ENCODE results near the gene PRICKLE3.
A peak's percentile ranks its signal among the peaks of the same experiment; 100 is the strongest.
"Not testable (repeated sequence)": the region's sequence is repeated elsewhere in the genome, so short reads cannot be mapped to it uniquely, and the experiment has no call there.

The PRICKLE3 gene

DNA sequence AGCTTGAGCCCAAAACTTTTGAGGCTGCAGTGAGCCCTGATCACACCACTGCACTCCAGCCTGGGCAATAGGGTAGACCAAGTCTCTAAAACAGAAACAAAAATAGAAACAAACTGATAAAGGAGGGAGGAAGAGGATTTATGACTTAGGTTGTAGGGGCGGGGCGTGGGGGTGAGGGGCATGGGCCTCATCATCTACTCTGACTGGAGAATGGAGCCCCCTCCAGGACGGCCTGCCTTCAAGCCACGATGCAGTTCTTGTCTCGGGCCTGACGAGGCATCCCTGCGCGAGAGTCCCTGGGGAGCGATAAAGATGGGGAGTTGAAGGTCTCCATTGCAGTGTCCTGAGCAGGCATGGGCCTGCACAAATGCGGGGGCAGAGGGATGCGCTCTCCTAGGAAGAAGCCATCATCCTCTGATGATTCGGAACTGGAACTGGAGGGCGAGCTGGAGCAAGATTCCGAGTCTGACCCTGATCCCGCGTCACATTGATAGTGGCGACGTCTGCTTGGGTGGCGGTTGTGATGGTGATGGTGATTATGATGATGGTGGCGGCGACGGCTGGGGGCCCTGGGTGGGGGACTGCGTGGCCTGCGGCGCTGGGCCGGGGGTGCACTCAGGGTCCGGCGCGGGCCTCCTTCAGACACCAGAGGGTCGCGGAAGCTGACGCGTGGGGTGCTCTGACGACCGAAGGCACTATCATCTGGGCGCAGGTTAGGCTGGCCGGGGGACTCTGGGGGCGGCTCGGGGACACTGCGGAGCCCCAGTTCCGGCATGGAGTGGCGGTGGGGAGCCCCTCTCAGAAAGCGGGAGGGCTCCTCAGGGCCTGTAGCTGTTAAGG is 10.5 kb downstream of the PRICKLE3 start:
- no peaks in the 10 kb centered on the region for H3K9me3 ChIP-seq (ENCODE audit: control insufficient read depth, low read length)
- peaks cover 9% of the 10 kb centered on the region for H3K36me3 ChIP-seq (ENCODE audit: control insufficient read depth, insufficient read depth, low read length)
- H3K9ac ChIP-seq (ENCODE audit: low read length), result no peak overlapping the region
- H3K4me3 ChIP-seq (ENCODE audit: low read length), result no peak overlapping the region
- H3K27me3 ChIP-seq (ENCODE audit: control insufficient read depth, insufficient read depth, low read length), result no peaks in the 10 kb centered on the region
- peaks cover 37% of the 10 kb centered on the region for H3K4me1 ChIP-seq (ENCODE audit: control insufficient read depth, insufficient read depth, low read length)

DNA sequence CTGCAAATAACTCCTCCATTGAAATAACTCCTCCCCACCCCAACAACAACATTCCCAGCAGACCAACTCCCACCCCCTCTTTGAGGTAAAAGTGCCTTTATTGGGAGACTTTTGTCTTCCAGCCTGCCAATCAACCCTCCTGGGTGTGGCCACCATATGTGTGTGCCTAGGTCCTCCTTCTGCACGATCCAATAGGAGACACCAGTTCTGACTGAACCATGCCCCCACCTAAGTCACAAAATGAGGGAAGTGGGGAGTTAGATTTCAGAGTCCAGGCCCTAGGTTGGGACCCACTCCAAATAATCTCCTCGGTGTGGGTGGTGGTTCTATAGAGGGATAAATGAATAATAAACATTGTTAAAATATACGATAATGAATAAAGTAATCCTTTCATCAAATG is 11.4 kb downstream of the PRICKLE3 start:
- H3K36me3 ChIP-seq (ENCODE audit: control insufficient read depth, insufficient read depth, low read length), result peaks cover 9% of the 10 kb centered on the region
- H3K9me3 ChIP-seq (ENCODE audit: control insufficient read depth, low read length), result no peaks in the 10 kb centered on the region
- H3K9ac ChIP-seq (ENCODE audit: low read length), result no peak overlapping the region
- no peaks in the 10 kb centered on the region for H3K27me3 ChIP-seq (ENCODE audit: control insufficient read depth, insufficient read depth, low read length)
- H3K4me3 ChIP-seq (ENCODE audit: low read length), result no peak overlapping the region
- peaks cover 37% of the 10 kb centered on the region for H3K4me1 ChIP-seq (ENCODE audit: control insufficient read depth, insufficient read depth, low read length)

DNA sequence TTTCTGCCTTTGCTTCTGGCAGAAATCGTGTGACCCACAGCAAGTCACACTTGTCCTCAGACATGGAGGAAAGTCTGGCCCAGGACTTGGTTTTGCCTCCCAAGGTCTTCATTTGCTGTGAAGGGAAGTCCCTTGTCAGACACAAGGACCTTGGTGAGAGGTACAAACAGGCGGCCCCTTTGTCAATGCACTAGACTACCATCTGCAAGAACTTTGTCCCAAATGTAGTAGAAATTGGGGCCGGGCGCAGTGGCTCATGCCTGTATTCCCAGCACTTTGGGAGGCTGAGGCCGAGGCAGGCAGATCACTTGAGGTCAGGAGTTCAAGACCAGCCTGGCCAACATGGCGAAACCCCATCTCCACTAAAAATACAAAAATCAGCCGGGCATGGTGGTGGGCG is 12.6 kb downstream of the PRICKLE3 start:
- peaks cover 32% of the 10 kb centered on the region for H3K4me1 ChIP-seq (ENCODE audit: control insufficient read depth, insufficient read depth, low read length)
- not testable (repeated sequence) for H3K4me3 ChIP-seq (ENCODE audit: low read length); H3K9ac ChIP-seq (ENCODE audit: low read length); H3K36me3 ChIP-seq (ENCODE audit: control insufficient read depth, insufficient read depth, low read length); H3K9me3 ChIP-seq (ENCODE audit: control insufficient read depth, low read length); H3K27me3 ChIP-seq (ENCODE audit: control insufficient read depth, insufficient read depth, low read length)

DNA sequence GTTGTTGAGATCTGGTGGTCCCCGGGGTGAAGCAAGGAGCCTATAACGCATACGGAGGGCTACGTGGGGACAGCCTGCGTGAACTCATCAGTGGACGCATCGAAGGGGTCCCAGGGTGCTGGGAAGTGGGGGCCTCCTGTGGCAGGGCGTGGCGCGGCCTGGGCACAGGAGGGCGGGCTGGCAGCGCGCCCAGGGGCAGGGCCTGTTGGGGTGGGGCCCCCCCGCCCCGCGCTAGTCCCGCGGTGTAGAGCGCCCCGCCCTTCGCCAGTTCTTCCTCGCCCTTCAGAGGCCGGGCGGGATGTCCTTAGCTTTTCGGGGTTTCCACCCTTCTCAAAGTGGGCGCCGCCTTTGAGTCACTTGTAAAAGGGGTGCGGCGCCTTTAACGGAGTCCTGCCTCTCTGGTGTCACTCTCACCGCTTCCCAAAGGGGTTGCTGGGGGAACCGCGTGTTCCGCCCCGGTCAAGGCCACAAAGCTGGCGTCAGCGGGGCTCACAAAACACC is 13.8 kb downstream of the PRICKLE3 start:
- peaks cover 30% of the 10 kb centered on the region for H3K4me1 ChIP-seq (ENCODE audit: control insufficient read depth, insufficient read depth, low read length)
- H3K4me3 ChIP-seq (ENCODE audit: low read length), result peak overlapping the region; percentile 19
- peaks cover 9% of the 10 kb centered on the region for H3K36me3 ChIP-seq (ENCODE audit: control insufficient read depth, insufficient read depth, low read length)
- no peaks in the 10 kb centered on the region for H3K27me3 ChIP-seq (ENCODE audit: control insufficient read depth, insufficient read depth, low read length)
- no peaks in the 10 kb centered on the region for H3K9me3 ChIP-seq (ENCODE audit: control insufficient read depth, low read length)
- peak overlapping the region; percentile 80 for H3K9ac ChIP-seq (ENCODE audit: low read length)

DNA sequence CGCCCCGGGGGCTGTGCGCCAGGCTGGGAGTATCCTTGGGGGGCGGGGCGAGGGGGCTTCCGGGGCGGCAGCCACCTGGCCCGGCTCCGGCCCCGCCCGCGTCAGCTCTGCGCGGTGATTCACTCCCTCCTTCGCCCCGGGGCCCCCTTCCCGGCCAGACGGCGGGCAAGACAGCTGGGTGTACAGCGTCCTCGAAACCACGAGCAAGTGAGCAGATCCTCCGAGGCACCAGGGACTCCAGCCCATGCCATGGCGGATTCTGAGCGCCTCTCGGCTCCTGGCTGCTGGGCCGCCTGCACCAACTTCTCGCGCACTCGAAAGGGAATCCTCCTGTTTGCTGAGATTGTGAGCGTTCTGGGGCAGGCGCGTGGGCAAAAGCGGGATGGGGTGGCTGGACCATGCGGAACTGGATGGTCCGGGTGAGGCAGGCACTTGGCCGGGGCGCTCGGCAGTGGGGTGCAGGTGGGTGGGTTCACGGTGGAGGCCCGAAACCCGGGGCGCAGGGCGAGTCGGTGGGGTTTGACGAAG is 14.4 kb downstream of the PRICKLE3 start, which contains the start of gene PLP2:
TSS of gene PLP2 (plus strand) at position 147 of the 528 bp plus-strand sequence. CDS start at position 250, 103 bp downstream.
- no peaks in the 10 kb centered on the region for H3K9me3 ChIP-seq (ENCODE audit: control insufficient read depth, low read length)
- no peaks in the 10 kb centered on the region for H3K27me3 ChIP-seq (ENCODE audit: control insufficient read depth, insufficient read depth, low read length)
- peak within 1 kb of the TSS; percentile 19 for H3K4me3 ChIP-seq (ENCODE audit: low read length)
- peaks cover 9% of the 10 kb centered on the region for H3K36me3 ChIP-seq (ENCODE audit: control insufficient read depth, insufficient read depth, low read length)
- peak within 1 kb of the TSS; percentile 80 for H3K9ac ChIP-seq (ENCODE audit: low read length)
- peaks cover 30% of the 10 kb centered on the region for H3K4me1 ChIP-seq (ENCODE audit: control insufficient read depth, insufficient read depth, low read length)

DNA sequence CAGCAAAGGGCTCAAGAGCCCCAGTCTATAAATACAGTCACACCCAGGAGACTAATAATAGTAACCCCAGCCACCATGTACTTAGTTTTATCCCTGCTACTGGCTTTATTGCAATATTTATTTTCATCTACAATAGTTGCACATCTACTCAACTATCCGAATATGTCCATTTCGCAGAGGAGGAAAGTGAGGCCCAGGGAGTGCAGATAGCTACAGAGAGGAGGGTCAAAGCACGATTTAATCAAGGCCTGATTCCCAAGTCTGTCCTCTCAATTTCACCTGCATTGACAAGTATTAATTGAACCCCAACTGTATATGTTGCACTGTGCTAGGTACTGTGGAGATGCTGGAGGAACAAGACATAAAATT is 18.4 kb downstream of the PRICKLE3 start:
- peaks cover 34% of the 10 kb centered on the region for H3K4me1 ChIP-seq (ENCODE audit: control insufficient read depth, insufficient read depth, low read length)
- no peak overlapping the region for H3K4me3 ChIP-seq (ENCODE audit: low read length)
- H3K36me3 ChIP-seq (ENCODE audit: control insufficient read depth, insufficient read depth, low read length), result no peaks in the 10 kb centered on the region
- H3K27me3 ChIP-seq (ENCODE audit: control insufficient read depth, insufficient read depth, low read length), result no peaks in the 10 kb centered on the region
- H3K9me3 ChIP-seq (ENCODE audit: control insufficient read depth, low read length), result no peaks in the 10 kb centered on the region
- peak overlapping the region; percentile 70 for H3K9ac ChIP-seq (ENCODE audit: low read length)

DNA sequence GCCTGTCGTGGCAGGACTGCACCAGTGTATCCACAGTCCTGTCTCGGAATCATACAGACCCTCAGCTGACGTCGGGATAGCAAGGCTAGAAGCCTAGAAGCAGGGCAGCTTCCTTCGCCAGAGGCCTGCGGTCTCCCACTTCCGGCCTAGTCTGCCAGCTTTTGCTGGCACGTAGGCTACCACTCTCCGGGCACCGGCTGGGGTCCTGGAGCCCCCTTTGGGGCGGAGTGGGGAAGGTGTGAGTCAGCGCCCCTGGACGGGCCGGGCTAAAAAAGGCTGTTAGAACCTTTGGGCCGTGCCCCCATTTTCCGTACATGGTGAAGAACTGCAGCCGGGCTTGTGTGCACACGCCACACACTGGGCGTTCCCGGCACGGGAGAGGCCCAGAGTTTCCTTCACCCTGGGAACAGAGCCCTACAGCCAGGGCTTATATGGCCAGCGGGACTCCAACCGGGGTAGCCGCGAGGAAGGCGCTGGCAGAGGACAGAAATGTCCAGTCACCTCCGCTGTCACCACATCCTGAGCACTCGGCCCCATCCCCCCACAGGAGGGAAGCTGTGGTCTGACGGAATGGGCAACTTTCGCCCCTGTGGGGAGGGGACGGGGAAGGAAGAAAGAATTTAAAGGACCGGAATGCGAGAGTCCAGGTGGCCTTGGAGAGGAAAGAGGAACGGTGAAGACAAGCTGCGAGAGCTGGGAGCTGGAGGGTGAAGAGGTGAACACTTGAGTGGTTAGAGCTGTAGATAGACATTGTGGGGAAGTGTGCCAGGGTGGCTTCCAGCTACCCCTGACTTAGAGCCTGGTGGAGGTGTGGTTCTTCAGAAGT is 19.0 kb downstream of the PRICKLE3 start:
- H3K4me1 ChIP-seq (ENCODE audit: control insufficient read depth, insufficient read depth, low read length), result peaks cover 32% of the 10 kb centered on the region
- H3K9ac ChIP-seq (ENCODE audit: low read length), result peak overlapping the region; percentile 70
- H3K4me3 ChIP-seq (ENCODE audit: low read length), result no peak overlapping the region
- no peaks in the 10 kb centered on the region for H3K36me3 ChIP-seq (ENCODE audit: control insufficient read depth, insufficient read depth, low read length)
- H3K27me3 ChIP-seq (ENCODE audit: control insufficient read depth, insufficient read depth, low read length), result no peaks in the 10 kb centered on the region
- no peaks in the 10 kb centered on the region for H3K9me3 ChIP-seq (ENCODE audit: control insufficient read depth, low read length)

DNA sequence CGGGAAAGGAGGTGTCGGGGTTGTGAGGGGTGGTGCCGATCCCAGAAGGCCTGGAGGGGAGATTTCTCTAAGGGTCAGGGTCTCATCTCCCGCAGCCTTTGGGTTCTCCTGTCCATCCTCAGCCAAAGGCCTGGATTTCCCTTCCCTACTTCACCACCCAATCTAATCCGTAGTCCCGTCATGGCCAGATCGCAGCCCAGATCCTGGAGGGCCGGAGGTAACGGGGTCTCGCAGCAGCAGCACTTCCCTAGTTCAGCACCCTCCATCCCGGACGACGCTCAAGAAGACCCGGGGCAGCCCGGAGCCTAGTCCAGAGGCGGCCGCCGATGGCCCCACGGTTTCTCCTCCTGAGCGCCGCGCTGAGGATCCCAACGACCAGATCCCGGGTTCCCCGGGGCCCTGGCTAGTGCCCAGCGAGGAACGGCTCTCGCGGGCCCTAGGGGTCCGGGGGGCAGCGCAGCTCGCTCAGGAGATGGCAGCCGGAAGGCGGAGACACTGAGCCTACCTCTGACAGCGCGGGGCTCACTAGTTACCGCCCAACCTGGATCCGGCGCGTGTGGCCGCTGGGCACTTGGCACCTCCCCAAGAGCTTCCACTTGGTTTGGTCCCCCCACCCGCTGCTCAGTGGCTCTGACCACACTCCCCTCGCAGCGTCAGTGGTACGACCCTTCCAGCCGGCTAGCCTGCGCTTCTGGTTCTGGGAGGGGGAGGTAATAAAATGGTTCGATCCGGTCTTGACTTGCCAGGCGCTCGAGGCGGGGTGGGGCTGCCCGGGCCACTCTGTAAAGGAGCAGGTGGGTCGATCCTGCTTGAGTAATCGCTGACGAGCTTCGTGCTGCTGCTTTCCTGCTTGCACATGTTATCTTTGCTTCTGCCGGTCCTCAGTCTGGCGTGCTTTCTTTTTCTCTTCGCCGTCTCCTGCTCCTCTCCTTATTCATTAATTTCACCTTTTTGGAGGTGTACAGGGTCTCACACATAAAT is 20.0 kb downstream of the PRICKLE3 start:
- H3K27me3 ChIP-seq (ENCODE audit: control insufficient read depth, insufficient read depth, low read length), result no peaks in the 10 kb centered on the region
- H3K9me3 ChIP-seq (ENCODE audit: control insufficient read depth, low read length), result no peaks in the 10 kb centered on the region
- H3K4me1 ChIP-seq (ENCODE audit: control insufficient read depth, insufficient read depth, low read length), result peaks cover 32% of the 10 kb centered on the region
- no peak overlapping the region for H3K4me3 ChIP-seq (ENCODE audit: low read length)
- H3K9ac ChIP-seq (ENCODE audit: low read length), result peak overlapping the region; percentile 70
- no peaks in the 10 kb centered on the region for H3K36me3 ChIP-seq (ENCODE audit: control insufficient read depth, insufficient read depth, low read length)

DNA sequence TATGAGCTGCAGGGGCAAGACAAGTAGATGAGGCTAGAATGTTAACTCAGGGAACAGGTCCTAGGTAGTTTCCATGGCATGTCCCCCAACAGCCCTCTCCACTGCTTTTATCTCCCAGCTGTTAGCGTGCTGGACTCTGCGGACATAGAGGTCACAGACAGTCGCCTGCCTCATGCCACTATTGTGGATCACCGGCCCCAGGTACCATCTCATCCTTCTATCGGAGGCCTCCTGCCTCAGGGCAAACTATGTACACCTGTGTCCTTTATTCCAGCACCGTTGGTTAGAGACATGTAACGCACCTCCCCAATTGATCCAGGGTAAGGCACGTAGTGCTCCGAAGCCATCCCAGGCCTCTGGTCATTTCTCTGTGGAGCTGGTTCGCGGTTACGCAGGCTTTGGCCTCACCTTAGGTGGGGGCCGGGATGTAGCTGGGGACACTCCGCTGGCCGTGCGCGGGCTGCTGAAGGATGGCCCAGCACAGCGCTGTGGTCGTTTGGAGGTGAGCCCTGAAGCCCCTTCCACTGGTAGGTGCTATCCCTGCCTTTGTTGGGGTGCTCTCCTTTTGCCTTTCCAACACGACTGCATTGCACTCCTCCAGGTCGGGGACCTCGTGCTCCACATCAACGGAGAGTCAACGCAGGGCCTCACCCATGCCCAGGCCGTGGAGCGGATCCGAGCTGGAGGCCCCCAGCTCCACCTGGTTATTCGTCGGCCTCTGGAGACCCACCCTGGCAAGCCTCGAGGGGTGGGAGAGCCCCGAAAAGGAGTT is 21.4 kb downstream of the PRICKLE3 start:
- Histone ChIP-seq H3K4me3 (ENCODE audit: low read length) (no peak overlapping the region), H3K4me1 (ENCODE audit: control insufficient read depth, insufficient read depth, low read length) (peaks cover 32% of the 10 kb centered on the region), H3K9me3 (ENCODE audit: control insufficient read depth, low read length) (no peaks in the 10 kb centered on the region), H3K36me3 (ENCODE audit: control insufficient read depth, insufficient read depth, low read length) (no peaks in the 10 kb centered on the region), H3K9ac (ENCODE audit: low read length) (peak overlapping the region; percentile 28), H3K27me3 (ENCODE audit: control insufficient read depth, insufficient read depth, low read length) (no peaks in the 10 kb centered on the region)

DNA sequence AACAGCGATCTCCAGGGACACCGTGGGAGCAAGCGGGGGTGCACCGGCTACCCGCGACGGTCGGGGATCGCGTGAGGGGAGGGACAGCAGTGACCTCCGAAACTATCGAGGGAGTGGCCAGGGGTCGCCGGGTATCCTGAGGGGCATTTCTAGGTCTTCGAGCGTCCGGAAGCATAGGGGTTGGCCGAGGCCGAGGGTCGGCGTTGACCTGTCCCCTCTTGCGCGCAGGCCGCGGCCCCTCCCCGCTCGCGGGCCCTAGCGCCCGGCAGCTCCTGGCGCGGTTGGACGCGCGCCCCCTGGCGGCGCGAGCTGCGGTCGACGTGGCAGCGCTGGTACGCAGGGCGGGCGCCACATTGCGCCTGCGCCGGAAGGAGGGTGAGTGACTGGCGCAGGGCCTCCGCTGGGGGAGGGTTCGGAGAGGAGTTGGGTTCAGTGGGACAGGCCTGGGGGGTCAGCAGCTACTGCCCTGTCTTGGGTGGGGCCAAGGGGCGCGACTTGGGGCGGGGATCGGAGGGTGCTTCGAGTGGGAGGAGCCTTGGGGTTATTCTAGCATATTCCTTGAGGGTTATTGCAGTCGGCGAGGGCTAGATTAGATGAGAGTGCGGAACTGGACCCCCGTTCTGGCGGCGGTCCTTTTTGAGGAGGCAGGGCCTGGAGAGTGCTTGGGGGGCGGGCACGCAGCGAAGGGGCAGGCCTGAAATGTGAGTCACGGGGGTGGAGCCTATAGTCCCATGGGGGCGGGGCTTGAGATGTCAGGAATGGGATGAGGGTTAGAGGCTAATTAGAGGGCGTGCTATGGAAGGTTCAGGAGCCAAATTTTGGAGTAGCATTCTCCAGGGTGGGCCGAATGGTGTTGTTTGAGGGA is 22.4 kb downstream of the PRICKLE3 start:
- H3K4me1 ChIP-seq (ENCODE audit: control insufficient read depth, insufficient read depth, low read length), result peaks cover 32% of the 10 kb centered on the region
- peak overlapping the region; percentile 8 for H3K4me3 ChIP-seq (ENCODE audit: low read length)
- peak overlapping the region; percentile 72 for H3K9ac ChIP-seq (ENCODE audit: low read length)
- H3K9me3 ChIP-seq (ENCODE audit: control insufficient read depth, low read length), result no peaks in the 10 kb centered on the region
- no peaks in the 10 kb centered on the region for H3K36me3 ChIP-seq (ENCODE audit: control insufficient read depth, insufficient read depth, low read length)
- H3K27me3 ChIP-seq (ENCODE audit: control insufficient read depth, insufficient read depth, low read length), result no peaks in the 10 kb centered on the region
